ENCODE measurements around the gene DUSP22.

Gene DUSP22

DNA sequence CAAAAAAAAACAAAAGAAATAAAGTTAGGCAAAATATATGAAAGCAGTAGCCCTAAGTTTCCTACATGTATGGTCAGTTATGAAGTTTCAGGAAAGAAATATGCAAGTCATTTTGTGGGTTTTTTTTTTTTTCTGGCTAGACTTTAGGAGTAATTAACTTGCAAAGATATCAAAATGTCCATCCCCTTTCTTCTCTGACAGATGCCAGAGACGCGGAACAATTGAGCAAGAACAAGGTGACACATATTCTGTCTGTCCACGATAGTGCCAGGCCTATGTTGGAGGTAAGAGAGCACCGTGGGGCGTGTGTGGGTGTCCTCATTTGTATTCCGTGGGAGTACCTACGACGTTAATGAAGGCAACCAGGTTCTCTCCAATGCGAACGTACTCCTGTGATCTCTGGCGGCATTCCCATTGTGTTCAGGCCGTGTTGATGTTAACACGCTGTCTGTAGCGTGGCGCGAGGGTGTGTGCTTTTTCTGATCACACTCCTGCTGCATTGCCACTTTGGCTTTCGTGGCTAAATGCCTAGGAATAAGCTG, 19.5 kb downstream of the DUSP22 start:
- DNase-seq = no peak

DNA sequence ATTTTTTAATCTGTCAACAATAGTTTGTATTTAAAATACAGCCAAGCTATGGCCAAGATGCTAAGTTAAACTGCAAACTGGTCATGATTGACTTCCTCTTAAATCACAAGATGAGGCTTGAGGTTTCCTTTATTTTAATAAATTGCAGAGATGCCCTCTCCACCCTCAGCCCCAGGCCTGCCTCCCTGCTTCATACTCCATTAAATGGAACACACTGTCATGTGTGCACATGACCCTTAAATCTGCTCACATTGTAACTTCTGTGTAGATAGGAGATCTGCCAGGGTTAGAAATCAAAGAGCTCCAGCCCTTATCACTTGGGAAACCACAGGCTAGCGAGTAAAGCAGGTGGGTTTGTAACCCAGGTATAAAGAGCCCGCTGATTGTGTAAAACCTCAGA, 20.8 kb downstream of the DUSP22 start:
- DNase-seq = no peak

DNA sequence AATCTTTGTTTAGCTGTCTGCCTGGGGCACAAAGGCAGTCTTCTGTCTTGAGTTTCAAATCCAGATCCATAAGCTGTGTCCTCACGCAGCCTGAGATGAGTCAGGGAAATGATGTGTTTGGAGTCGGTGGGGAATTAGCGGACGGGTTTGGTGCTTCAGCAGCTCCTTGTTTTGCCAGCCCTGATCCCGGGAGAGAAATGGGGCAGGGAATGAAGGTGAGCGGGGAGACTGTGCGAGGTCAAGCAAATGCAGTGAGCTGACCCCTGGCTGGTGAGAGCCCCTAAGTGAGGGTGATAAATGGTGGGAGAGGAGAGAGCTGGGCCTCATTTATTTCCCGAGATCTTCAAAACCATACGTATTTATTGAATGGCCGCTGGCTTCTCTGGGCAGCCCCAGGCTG, 21.6 kb downstream of the DUSP22 start:
- no peak for DNase-seq

DNA sequence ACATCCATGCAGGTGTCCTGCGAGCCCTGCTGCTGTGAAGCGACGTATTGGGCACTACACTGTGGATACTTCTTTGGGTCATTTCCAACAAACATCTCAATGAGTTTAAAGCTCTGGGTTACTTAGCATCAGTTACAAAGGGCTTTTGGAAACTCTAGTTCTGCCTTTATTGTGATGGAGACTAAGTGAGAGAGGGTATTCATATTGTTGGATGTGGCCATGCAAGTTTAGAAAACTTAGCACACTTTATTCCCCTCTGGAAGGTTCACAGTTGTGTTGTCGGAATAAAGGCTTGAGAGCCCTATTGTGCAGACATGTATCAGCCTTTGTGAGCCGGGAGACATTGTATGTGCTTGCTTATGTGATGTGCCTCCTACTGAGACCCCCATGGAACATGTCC, 22.1 kb downstream of the DUSP22 start:
- no peak for DNase-seq

DNA sequence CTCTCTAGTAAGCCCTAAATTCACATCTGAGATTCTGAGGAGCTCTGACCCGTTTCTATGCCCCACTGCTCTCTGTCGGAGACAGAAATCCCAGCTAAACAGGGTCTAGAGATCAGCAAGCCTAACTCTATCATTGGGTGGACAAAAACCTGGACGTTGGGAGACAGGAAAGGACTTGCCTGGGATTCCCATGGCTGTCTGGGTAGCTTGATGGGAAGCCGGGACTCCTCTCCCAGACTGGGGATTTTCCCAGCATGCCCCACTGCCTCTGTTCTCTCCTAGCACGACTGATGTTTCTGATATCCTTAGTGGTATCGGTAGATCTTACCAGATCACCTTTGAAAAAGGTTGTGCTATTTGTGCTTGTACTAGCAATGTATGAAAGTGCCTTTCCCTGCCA, 22.9 kb downstream of the DUSP22 start:
- no peak for DNase-seq

DNA sequence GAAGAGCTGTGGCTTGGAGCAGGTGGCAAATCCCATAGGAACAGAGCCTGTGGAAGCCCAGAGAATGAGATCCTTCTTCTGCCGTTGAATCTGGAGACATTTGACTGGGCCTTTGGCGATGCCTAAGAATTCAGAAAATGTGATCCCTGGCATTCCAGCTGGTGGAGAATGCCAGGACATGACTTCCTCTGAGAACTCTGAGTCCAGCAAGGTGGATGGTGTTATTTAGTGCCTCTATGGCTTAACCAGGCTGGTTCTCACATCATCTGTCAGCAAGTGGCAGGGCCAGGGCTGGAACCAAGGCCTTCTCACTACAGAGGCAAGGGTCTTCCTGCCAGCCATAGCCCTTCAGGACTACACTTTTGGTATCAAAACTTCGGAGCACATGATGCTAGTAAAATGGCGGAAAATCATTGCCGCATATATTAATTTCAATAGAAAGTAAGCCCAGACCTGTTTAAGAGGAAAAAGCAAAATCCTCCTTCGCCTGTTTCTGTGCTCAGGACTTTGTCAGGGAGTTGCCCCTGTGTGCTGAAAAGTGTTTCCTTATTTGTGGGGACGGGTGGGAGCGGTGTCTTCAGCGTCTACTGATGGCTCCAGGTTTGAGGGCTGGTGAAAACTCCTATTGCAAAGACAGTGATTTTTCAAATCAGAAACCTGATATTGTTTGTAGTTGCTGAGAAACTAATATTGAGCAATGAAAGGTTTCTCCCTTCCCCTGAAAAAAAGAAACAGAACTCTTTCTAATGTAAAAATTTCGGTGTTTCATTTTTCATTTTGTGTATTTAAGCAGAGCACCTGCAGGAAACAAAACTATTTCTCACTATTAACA, 23.9 kb downstream of the DUSP22 start:
- no peak for DNase-seq

DNA sequence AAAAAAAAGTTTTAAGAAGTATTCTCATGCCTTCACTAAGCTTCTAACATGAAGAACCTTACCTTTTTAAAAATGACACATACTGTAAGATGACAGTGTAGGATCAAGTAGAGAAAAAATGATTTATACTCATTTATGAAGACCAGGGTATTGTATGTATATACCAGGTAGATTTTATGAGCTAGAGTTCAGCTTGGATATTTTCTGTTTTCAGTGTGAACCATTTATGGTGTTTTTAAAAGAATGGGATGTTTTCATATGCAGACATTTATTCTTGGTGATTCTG, 24.4 kb downstream of the DUSP22 start:
- no peak for DNase-seq

DNA sequence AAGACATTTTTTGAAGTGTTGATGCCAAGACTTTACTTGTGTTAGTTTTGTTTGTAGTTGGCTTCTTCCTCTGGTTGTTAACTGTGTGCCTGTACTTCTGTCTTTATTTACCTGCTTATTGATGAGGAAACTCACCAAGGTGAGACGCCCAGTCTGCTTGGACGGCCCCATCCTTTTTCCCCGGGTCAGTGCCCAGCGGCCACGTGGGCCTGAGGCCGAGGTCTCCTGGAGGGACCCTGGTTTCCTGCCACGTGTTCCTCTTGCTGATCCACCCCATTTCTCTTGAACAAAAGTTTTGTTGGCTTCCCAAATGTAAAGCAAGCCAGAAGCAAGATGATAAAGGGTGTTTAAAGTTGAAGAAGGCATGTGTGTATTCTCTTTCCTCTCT, 24.8 kb downstream of the DUSP22 start:
- no peak for DNase-seq

DNA sequence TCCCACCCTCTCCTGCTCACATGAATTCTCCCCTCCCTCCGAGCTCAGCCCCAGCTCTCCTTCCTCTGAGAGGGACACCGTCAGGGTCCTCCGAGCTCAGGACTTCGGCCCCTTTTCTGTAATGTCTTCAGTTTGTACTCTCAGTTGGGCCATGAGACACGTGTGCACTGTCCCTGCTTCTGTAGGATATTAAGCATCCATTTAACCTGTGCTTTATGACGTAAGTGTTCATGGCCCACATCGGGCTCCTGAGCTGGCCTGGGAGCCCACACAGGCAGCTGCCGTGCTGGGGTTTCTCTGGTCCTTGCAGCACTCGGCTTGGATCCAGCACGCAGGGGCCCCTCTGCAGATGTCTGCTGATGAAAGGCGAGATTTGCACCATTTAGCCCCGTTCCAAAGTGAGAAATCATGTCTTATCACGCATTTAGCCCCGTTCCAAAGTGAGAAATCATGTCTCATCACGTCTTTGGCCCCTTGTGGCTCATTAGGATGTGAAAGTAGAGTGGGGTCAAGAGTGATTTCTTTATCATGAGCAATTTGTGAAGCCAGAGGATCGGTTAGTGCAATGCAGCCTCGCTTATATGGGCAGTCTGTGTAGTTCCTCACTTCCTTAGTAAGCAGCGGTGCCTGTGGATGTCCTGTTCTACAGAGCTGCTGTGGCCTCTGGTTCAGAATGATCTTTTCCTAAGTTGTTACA, 25.3 kb downstream of the DUSP22 start:
- DNase-seq = no peak

DNA sequence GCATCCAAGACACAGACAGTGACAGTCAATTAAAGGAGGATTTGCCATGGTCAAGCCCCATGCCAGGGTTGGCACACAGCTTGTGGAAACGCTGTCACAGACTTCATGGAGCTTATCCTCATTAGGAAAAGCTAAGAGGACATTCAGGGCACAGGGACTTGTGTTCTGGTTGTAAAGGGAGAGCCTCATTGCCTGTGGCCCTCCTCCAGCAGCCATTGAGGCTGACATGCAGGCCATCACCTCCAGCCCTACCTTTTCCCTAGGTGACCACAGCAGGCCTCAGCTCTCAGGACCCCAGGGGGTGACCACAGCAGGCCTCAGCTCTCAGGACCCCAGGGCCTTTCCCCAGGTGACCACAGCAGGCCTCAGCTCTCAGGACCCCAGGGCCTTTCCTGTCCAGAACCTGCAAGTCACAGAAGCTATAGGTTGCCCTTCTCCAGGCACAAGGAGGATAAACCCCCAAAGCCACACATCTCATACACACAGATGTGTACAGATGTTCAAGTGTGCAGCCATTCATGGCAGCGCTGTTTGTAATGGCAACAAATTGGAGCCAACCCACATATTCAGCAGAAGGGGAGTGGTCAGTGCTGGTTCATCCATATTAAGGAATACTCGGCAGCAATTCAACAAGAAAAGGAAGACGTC, 26.1 kb downstream of the DUSP22 start:
- DNase-seq = no peak

DNA sequence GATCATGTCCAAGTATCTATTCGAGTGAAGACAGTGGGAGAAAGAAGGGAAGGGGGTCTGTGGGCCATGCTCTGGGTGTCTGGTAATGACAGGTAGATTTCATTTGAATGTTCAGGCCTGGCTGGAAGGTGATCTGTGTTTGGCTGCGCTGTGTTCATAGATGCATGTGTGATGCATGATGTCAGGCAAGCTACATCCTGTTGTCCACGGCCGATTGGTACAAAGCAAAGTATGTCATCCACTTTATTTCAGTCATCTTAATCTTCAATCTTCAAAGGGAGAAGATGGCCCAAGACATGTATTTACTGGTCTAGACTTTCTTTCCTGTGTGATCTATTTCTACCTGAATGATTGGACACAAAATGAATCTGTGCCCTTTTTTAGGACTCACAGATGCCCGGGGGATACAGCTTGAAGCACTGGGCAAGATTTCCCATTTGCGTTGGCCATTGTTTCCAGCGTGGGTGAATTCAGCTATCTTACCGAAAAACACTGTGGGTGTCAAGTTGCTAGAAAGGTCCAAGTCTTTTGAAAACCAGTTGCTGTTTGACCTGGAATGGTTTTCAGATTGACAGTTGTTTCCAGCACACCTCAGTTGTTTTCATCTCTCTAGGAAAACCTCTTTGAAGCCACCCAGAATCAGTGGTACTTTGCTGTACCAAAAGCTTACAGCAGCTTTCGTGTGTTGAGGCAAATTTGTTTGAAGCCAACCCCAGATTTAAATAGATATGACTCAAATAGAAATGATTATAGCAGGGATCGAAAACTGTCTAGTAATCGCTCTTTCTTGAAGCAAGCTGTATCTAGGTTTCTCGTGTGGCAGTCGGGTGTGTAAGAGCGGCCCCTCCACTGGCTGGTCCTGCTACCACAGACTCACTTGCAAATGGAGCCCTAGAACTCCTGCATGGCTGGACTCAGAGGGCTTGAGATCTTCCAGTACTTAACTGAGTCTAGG, 27.2 kb downstream of the DUSP22 start:
- no peak for DNase-seq

DNA sequence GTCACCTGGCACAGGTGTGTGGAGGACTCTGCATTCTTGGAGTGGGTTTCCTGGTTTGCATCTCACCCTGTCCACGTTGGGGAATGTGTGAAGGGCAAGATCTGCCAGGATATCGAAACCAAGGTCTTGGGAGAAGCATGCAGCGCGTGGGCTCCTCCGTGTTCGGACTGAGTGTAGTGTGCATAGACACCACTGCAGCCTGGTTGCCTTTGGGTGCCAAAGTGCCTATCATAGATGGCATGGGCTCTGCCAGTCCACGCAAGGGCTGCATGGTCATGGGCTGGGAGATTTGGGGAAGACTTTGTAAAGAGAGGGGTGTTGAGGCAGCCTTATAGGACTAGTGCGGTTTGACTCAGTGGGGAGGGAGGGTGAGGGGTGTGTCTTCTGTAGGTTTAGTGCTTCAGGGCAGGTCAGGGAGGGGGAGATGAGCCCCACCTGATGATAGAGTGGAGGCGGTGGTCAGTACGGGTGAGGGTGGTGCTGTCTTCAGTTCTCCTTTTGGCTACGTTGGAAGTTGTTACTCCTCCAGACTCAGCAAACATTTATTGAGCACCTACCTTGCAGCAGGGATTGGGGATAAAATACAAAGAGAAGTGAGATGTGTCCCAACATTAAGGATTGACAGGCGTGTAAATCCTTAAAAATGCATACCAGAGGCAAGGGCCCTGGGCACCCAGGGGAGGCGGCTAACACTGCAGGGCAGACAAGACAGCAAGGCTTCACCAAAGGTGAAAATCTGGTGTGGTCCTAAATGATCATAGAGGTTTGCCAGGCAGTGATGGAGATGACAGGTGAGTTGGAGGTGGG, 28.3 kb downstream of the DUSP22 start:
- no peak for DNase-seq

DNA sequence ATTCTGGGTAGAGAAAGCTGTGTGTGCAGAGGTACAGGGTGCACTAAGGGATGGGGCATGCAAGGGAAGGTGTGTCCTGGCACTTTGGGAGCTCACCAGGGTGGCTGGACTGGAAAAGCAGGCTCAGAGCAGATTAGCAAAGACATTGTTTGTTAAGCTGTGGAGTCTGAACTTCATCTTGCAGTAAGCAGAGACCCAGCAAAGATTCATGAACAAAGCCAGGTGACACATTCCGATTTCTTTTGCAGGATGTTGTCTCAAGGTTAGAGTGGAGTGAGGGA, 28.8 kb downstream of the DUSP22 start:
- DNase-seq = no peak

DNA sequence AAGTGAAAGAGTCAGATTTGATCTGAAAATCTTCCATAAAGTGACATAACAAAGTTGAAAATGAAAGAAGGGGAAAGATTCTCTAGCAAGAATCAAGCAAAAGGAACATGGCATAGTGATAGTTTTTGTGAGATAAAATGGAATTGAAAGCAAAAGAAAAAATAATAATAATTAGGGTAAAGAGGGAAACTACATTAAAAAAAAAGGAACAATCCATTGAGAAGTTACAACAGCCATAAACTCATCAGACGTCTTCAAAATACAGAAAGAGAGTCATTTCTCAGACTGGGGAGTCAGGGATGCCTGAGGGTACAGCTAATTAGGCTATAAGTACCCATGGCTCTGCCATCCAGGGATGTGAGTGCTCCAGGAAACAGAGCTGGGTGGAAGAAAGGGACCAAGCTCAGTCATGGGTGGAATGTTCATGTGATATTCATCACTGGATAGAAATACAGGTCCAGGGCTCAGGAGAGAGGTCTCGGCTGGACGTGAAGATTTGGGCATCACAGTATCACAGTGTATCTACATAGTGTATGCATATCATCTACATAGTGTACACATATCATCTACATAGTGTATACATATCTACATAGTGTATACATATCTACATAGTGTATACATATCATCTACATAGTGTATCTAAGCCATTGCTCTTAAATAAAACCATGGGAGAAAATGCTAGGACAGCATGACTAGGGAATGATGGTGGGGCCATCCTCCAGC, 29.4 kb downstream of the DUSP22 start:
- no peak for DNase-seq

DNA sequence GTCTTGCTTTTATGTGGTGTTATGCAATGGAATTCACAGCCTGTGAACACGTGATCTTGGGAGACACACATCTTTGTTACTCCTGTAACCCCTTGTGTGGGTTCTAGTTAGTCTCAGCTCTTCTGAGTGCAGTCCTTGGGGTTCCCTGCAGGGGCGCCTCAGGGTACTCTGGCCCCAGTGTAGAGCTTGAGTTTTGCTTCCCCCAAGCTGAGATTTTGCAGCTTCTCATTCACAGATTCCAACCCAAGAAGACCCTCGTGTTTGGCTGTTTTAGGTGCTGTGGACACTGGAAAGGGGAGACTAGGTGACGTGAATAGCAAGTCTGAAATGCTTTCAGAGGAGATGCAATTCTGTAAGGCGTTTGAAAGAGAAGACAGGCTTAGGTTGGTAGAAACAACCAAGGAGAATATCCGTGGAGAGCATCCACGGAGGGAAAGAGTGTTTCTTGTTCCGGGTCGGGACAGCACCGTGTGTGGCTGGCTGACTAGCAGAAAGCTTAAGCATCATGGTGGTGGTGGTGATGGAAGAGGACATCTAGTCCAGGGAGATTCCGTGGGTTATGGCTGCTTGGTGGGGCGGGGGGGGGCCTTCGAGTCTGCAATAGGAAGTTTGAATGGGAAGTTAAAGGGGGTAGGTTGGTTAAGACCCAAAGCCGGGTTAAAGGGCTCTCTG, 30.1 kb downstream of the DUSP22 start:
- DNase-seq = no peak

DNA sequence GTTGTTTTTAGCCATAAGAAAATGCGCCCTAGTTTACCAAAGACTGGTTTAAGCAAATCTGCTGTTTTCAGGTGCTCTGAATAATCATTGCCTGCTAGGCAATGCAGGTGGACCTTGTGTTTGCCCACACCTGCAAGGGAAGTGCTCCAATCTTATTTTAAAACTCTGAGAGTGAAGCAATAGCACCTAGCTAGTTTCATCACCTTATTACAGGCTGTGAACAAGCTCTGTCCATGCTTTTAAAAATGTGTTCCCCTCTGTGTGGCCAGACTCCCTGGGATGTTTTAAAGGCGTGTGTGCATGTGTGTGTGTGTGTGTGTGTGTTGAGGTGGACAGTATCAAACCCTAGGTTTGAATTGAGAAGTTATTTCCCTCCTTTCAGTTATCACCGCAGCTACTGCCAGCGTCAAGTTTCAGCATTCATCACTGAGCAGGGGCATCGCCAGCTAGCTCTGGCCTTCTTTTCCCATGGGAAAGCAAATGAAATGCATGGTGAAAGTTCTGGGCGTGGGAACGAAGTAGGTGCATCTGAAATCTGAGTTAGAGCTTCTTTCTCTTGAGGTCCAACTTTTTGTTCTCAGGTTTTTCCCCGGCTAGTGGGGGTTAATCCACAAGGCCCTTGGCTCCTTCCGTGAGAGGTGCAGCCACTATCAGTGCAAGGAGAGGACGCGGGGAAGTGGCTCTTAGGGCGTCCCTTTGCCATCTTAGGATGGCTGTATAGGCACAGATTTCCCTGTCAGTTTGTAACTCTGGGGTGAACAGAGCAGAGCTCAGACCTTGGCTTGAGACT, 30.8 kb downstream of the DUSP22 start:
- no peak for DNase-seq

DNA sequence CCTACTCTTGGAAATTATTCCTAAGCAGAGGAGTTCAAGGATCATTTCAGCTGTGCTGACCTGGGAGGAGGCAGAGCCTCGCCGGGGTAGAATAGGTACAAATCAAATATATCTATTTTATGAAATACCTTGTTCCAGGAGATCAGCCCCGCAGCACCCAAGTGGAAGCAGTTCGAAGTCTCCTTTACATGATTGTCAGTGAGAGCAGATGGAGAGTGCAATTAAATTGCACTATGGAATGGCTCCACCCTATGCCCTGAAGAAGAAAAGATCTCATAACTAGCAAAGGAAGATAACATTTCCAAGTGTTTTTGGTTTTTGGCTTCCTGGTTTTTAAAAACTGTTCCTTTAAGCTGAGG, 31.4 kb downstream of the DUSP22 start:
- DNase-seq = no peak

DNA sequence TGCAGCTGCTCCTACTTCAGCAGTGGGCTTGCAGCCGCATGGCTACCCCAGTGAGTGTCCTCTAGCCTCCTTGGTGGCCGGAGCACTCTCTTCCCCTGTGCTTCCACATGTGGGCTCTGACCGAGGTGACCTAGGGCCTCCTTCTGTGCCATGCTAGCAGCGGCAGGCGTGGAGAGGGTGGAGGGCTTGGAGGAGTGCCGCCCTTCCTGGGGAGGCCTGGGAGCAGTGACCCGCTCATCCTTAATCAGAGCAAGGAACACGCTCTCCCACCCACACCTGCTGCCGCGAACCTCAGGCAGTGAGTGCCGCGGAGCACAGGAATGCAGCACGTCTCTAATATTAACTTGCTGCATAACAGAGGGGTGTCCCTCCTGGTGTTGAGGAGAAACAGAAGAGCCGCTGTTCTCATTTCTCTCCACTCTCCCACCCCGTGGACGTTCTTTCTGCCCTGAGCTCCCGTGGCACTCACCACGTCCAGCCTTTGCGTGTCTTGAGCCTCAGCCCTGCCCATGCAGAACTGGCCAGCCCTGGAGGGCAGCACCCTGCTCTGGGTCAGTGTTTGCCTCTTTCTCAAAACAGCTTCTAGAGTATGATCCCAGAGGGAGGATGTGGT, 31.9 kb downstream of the DUSP22 start:
- DNase-seq = no peak

DNA sequence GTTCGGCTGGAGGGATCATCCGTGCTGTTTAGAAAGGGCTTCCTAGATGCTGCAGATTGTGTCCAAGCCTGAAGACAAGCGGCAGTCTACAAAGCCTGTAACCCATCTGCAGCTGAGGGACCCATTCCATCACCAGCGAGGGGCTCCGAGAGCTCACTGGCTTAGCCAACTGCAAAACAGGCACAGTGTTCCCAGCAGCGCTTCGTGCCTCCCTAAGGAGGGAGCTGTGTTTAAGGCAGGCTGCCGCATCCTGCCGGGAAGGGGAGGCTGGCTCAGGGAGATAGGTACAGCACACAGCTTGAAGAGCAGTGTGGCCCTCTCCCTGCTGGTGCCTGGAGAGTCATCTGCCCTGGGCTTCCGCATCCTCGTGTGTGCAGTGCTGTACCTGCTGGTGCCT, 32.4 kb downstream of the DUSP22 start:
- no peak for DNase-seq
